Measurements from ENCODE around the gene C1orf105. TPM values are rescaled to one million over a fixed set of nuclear protein-coding genes. Genes with fewer than 3 reads are reported as not detected.

C1orf105 gene
- total and polyA plus RNA-seq, 5 donors from 2014 or later = not detected

DNA sequence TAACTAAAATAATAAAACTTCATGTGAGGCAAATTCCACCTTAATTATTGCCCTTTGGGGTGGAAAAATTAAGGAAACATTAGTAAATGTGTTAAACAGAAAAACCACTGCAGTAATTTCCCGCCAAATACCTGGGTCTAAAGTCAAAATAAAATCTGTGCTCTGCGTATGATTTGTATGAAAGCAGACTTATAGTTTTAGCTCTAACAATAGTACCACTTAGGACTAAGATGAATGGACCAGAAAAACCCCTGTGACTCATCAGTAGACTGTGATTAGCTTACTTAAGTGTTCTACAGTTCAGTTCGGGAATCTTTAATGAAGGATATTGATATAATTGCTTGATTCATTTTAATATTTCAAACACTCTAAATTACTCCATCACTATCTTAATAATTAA lies 23.3 kb upstream of the C1orf105 start:
- Mint-ChIP-seq H3K36me3 (no peaks in the 10 kb centered on the region), H3K27ac (peak overlapping the region in 1 of 3 donors; percentile 74), H3K27me3 (no peaks in the 10 kb centered on the region), H3K4me1 (peaks cover 32 to 88% (median 64%) of the 10 kb centered on the region in 4 donors), H3K9me3 (no peaks in the 10 kb centered on the region), H3K4me3 (no peak overlapping the region)
- Histone ChIP-seq H3K4me1 (ENCODE audit: control insufficient read depth, insufficient read depth, low read length, poor library complexity, severe bottlenecking) (peaks cover 32% of the 10 kb centered on the region), H3K36me3 (ENCODE audit: control insufficient read depth, insufficient read depth, low read length) (no peaks in the 10 kb centered on the region), H3K9me3 (ENCODE audit: control insufficient read depth in 2 of 2, low read length in 2 of 2) (no peaks in the 10 kb centered on the region), H3K27ac (ENCODE audit: insufficient read depth, low read length, poor library complexity, severe bottlenecking) (no peak overlapping the region), H3K4me3 (ENCODE audit: low read depth, low read length) (no peak overlapping the region), H3K27me3 (ENCODE audit: control insufficient read depth, insufficient read depth, low read length) (no peaks in the 10 kb centered on the region)
- ATAC-seq (ENCODE audit: low read depth in 2 of 2) (peak in 1 of 2 donors; percentile 26), DNase-seq (peak in 1 of 3 donors; percentile 46)

- Histone ChIP-seq H3K36me3 (ENCODE audit: control insufficient read depth, insufficient read depth, low read length) (no peaks in the 10 kb centered on the region), H3K4me1 (ENCODE audit: control insufficient read depth, insufficient read depth, low read length, poor library complexity, severe bottlenecking) (peaks cover 32% of the 10 kb centered on the region), H3K4me3 (ENCODE audit: low read depth, low read length) (no peak overlapping the region), H3K27ac (ENCODE audit: insufficient read depth, low read length, poor library complexity, severe bottlenecking) (peak overlapping the region; percentile 49), H3K9me3 (ENCODE audit: control insufficient read depth in 2 of 2, low read length in 2 of 2) (no peaks in the 10 kb centered on the region), H3K27me3 (ENCODE audit: control insufficient read depth, insufficient read depth, low read length) (no peaks in the 10 kb centered on the region)
- no peak overlapping the region for H3K4me3 Mint-ChIP-seq
- H3K27ac Mint-ChIP-seq = peak overlapping the region in 1 of 3 donors; percentile 74
- no peaks in the 10 kb centered on the region for H3K36me3 Mint-ChIP-seq
- DNase-seq (no peak), ATAC-seq (ENCODE audit: low read depth in 2 of 2) (no peak)
- no peaks in the 10 kb centered on the region for H3K27me3 Mint-ChIP-seq
- H3K4me1 Mint-ChIP-seq = peaks cover 32 to 84% (median 62%) of the 10 kb centered on the region in 4 donors
- H3K9me3 Mint-ChIP-seq = no peaks in the 10 kb centered on the region
These were observed 22.9 kb upstream of the C1orf105 start for GRCh38 chr1:172397633-172398032.

DNA sequence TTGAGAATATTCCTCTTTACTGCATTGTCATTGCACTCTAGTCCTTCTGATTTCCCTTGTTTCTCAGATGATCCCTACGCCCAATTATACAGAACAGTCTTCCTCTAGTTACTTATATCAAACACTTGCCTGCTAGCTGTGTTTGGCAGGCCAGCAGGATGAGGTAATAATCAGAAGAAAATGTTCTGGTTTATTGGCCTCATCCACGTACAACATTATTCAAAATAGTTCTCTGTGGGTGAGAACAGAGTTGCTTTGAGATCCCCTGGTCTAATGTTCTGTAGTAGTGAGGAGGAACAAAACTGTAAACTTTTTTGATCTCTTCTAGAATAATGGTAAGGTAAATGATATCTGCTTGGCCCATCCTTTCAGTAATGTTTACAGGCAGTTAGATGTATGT lies 22.3 kb upstream of the C1orf105 start:
- DNase-seq (no peak), ATAC-seq (ENCODE audit: low read depth in 2 of 2) (no peak)
- Histone ChIP-seq H3K27ac (ENCODE audit: insufficient read depth, low read length, poor library complexity, severe bottlenecking) (peak overlapping the region; percentile 49), H3K4me1 (ENCODE audit: control insufficient read depth, insufficient read depth, low read length, poor library complexity, severe bottlenecking) (peaks cover 32% of the 10 kb centered on the region), H3K9me3 (ENCODE audit: control insufficient read depth in 2 of 2, low read length in 2 of 2) (no peaks in the 10 kb centered on the region), H3K4me3 (ENCODE audit: low read depth, low read length) (no peak overlapping the region), H3K36me3 (ENCODE audit: control insufficient read depth, insufficient read depth, low read length) (no peaks in the 10 kb centered on the region), H3K27me3 (ENCODE audit: control insufficient read depth, insufficient read depth, low read length) (no peaks in the 10 kb centered on the region)
- no peaks in the 10 kb centered on the region for H3K9me3 Mint-ChIP-seq
- peak overlapping the region in 2 of 3 donors; percentile 42 to 65 for H3K27ac Mint-ChIP-seq
- no peak overlapping the region for H3K4me3 Mint-ChIP-seq
- no peaks in the 10 kb centered on the region for H3K27me3 Mint-ChIP-seq
- no peaks in the 10 kb centered on the region for H3K36me3 Mint-ChIP-seq
- peaks cover 32 to 78% (median 59%) of the 10 kb centered on the region in 4 donors for H3K4me1 Mint-ChIP-seq

DNA sequence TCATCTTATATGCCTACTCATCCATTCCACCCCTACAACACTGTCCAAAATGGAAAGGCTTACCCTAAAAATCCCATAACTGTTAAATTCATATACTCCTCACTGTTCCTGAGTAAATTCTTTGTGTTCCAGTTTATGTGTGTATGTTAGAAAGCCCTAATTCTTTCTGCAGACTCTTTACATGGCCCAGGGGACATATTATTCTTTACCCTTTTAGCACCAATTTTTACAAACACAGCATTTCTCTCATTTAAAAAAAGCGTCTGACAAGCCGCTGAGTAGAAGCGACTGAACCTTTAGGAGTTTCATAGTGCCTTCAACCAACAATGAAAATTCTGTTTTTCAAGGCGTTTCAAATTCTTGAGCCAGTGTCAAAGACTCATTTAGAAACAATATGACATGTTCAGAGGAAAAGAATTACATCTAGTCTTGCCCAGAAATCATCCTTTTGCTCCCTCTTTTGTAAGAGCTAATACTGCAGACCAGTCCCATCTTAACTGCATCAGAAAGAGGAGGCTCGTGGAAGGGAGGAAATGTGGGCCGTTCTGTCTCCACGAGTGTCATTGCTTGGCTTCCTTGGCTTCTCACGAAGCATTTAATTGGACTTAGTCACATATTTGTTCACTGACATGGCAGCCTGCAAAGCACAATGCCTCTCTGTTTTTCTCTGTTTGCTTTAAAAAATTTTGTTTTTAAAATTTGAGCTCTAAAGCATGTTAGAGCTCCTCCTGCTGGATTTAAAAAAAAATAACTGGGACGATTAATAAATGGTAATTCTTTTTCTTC lies 21.3 kb upstream of the C1orf105 start:
- peak; percentile 62 to 66 for ATAC-seq (ENCODE audit: low read depth in 2 of 2)
- Mint-ChIP-seq H3K27ac (peak overlapping the region; percentile 42 to 97 (median 89)), H3K9me3 (no peaks in the 10 kb centered on the region), H3K36me3 (no peaks in the 10 kb centered on the region), H3K27me3 (no peaks in the 10 kb centered on the region), H3K4me3 (peak overlapping the region; percentile 5 to 84 (median 74)), H3K4me1 (peaks cover 27 to 68% (median 50%) of the 10 kb centered on the region in 4 donors)
- no peaks in the 10 kb centered on the region for H3K27me3 ChIP-seq (ENCODE audit: control insufficient read depth, insufficient read depth, low read length)
- peak overlapping the region; percentile 78 for H3K4me3 ChIP-seq (ENCODE audit: low read depth, low read length)
- no peaks in the 10 kb centered on the region for H3K9me3 ChIP-seq (ENCODE audit: control insufficient read depth in 2 of 2, low read length in 2 of 2)
- H3K4me1 ChIP-seq (ENCODE audit: control insufficient read depth, insufficient read depth, low read length, poor library complexity, severe bottlenecking) = peaks cover 28% of the 10 kb centered on the region
- no peak overlapping the region for H3K27ac ChIP-seq (ENCODE audit: insufficient read depth, low read length, poor library complexity, severe bottlenecking)
- no peaks in the 10 kb centered on the region for H3K36me3 ChIP-seq (ENCODE audit: control insufficient read depth, insufficient read depth, low read length)
- DNase-seq = peak in 2 of 3 donors; percentile 63 to 71

DNA sequence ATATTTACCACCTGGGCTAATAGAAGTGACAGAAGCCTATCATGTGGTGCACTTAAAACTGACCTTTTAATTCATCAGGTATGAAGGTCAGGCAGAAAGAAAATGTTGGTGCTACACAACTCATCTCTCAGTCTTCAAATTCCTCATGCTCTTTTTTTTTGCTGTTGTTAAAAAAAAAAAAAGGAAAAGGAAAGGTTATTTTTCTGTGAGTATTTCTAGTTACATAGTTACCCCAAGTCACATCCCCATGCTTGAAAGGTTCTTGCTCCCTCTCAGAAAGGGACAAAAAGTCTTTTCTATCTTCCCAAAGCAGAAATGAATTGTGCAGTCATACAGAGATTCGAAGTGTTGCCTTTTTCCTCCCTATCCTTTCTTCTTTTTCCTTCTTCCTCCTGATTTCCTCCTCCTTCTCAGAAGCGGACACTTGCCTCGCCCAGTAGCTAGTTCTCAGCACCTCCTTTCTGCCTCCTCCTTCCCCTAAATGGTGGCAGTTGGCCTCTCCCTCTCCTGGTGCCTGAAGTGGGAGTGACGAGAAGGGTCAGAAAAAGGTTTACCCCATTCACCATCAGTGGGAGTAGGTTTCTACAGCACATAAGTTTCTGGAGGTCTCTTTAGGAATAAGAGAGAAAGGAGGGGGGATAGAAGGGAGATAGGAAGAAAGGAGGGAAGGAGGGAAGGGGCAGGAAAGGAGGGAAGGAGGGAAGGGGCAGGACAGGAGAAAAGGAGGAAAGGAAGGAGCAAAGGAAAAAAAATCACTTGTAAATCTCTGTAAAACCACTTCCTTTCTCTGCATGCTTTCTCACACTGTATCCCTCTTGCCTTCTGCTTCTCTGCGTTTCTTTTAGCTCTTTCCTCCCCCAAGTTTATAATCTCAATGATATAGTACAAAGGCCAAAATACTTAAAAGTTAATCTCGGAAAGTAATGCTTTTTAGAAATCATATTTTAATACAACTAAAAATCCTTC lies 20.4 kb upstream of the C1orf105 start:
- Histone ChIP-seq H3K36me3 (ENCODE audit: control insufficient read depth, insufficient read depth, low read length) (no peaks in the 10 kb centered on the region), H3K27ac (ENCODE audit: insufficient read depth, low read length, poor library complexity, severe bottlenecking) (no peak overlapping the region), H3K4me1 (ENCODE audit: control insufficient read depth, insufficient read depth, low read length, poor library complexity, severe bottlenecking) (peaks cover 21% of the 10 kb centered on the region), H3K27me3 (ENCODE audit: control insufficient read depth, insufficient read depth, low read length) (no peaks in the 10 kb centered on the region), H3K9me3 (ENCODE audit: control insufficient read depth in 2 of 2, low read length in 2 of 2) (no peaks in the 10 kb centered on the region), H3K4me3 (ENCODE audit: low read depth, low read length) (peak overlapping the region; percentile 78)
- Mint-ChIP-seq H3K9me3 (no peaks in the 10 kb centered on the region), H3K27me3 (no peaks in the 10 kb centered on the region), H3K36me3 (no peaks in the 10 kb centered on the region), H3K4me3 (peak overlapping the region in 2 of 4 donors; percentile 15 to 71), H3K27ac (peak overlapping the region; percentile 42 to 97 (median 70)), H3K4me1 (peaks cover 18 to 60% (median 41%) of the 10 kb centered on the region in 4 donors)
- no peak for DNase-seq
- ATAC-seq (ENCODE audit: low read depth in 2 of 2) = no peak

DNA sequence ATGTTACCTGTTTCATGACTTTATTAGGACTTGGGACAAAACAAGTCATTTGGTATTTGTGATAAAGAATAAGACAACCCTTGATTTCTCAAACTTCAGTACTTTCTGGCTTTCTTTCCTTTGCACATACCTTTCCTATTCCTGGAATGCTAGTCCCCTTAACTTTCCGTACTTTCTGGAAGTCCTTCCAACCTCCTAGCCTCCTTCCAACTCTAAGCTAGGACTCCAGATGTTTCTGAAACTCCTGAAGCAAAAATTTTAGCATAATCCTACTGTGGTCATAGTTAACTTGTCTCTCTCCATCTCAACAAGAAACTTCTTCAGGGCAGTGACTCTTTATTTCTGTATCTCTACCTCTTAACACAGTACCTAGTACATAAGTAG lies 19.8 kb upstream of the C1orf105 start:
- no peak for ATAC-seq (ENCODE audit: low read depth in 2 of 2)
- H3K4me1 ChIP-seq (ENCODE audit: control insufficient read depth, insufficient read depth, low read length, poor library complexity, severe bottlenecking) = peaks cover 16% of the 10 kb centered on the region
- H3K9me3 Mint-ChIP-seq = no peaks in the 10 kb centered on the region
- no peak overlapping the region for H3K4me3 ChIP-seq (ENCODE audit: low read depth, low read length)
- H3K4me3 Mint-ChIP-seq = no peak overlapping the region
- H3K27me3 ChIP-seq (ENCODE audit: control insufficient read depth, insufficient read depth, low read length) = no peaks in the 10 kb centered on the region
- no peak overlapping the region for H3K27ac ChIP-seq (ENCODE audit: insufficient read depth, low read length, poor library complexity, severe bottlenecking)
- no peaks in the 10 kb centered on the region for H3K36me3 ChIP-seq (ENCODE audit: control insufficient read depth, insufficient read depth, low read length)
- H3K27ac Mint-ChIP-seq = peak overlapping the region in 2 of 3 donors; percentile 2 to 40
- H3K36me3 Mint-ChIP-seq = no peaks in the 10 kb centered on the region
- no peaks in the 10 kb centered on the region for H3K27me3 Mint-ChIP-seq
- no peak for DNase-seq
- no peaks in the 10 kb centered on the region for H3K9me3 ChIP-seq (ENCODE audit: control insufficient read depth in 2 of 2, low read length in 2 of 2)
- peaks cover 18 to 53% (median 37%) of the 10 kb centered on the region in 4 donors for H3K4me1 Mint-ChIP-seq

- H3K4me3 Mint-ChIP-seq = no peak overlapping the region
- peaks cover 18 to 46% (median 32%) of the 10 kb centered on the region in 4 donors for H3K4me1 Mint-ChIP-seq
- Histone ChIP-seq H3K27me3 (ENCODE audit: control insufficient read depth, insufficient read depth, low read length) (no peaks in the 10 kb centered on the region), H3K9me3 (ENCODE audit: control insufficient read depth in 2 of 2, low read length in 2 of 2) (no peaks in the 10 kb centered on the region), H3K36me3 (ENCODE audit: control insufficient read depth, insufficient read depth, low read length) (no peaks in the 10 kb centered on the region), H3K4me1 (ENCODE audit: control insufficient read depth, insufficient read depth, low read length, poor library complexity, severe bottlenecking) (peaks cover 16% of the 10 kb centered on the region), H3K27ac (ENCODE audit: insufficient read depth, low read length, poor library complexity, severe bottlenecking) (no peak overlapping the region), H3K4me3 (ENCODE audit: low read depth, low read length) (no peak overlapping the region)
- H3K36me3 Mint-ChIP-seq = no peaks in the 10 kb centered on the region
- no peaks in the 10 kb centered on the region for H3K27me3 Mint-ChIP-seq
- DNase-seq = no peak
- no peak overlapping the region for H3K27ac Mint-ChIP-seq
- H3K9me3 Mint-ChIP-seq = no peaks in the 10 kb centered on the region
- no peak for ATAC-seq (ENCODE audit: low read depth in 2 of 2)
These were observed 19.0 kb upstream of the C1orf105 start for GRCh38 chr1:172401477-172401876.

All from CD4-positive, CD25-positive, alpha-beta regulatory T cell (primary cell).